GM23248 (cell line): ENCODE results near the gene ROR1.

ENCODE experiments used
- EZH2 ChIP-seq: fragments of 200-600 bp; sonication (generic); IDR thresholded peaks from 2 replicates; pipeline ENCODE4 v1.6.1; 2018; ENCODE audit warnings: antibody characterized with exemption, mild to moderate bottlenecking; ENCODE audit not compliant: insufficient read depth, poor library complexity, severe bottlenecking
- EZH2phosphoT487 ChIP-seq: fragments of 200-600 bp; sonication (generic); IDR thresholded peaks from 2 replicates; pipeline ENCODE4 v1.6.1; 2018; ENCODE audit warnings: antibody characterized with exemption, moderate library complexity, mild to moderate bottlenecking, low read depth; ENCODE audit not compliant: insufficient read depth

GRCh38 chr1:63888984-63889383, 115.2 kb downstream of the ROR1 start:
- no peak for TF ChIP-seq EZH2
- no peak for TF ChIP-seq EZH2phosphoT487
